ENCODE results near the gene CDK18.

The CDK18 gene

GRCh38 chr1:205572421-205572820 is 68.0 kb downstream of the CDK18 start:
- ATAC-seq = no peak

GRCh38 chr1:205575294-205575885 is 70.9 kb downstream of the CDK18 start:
- ATAC-seq = no peak

- ATAC-seq = no peak
Observed at GRCh38 chr1:205576011-205576410, 71.5 kb downstream of the CDK18 start.

GRCh38 chr1:205576805-205577761 is 72.6 kb downstream of the CDK18 start:
- ATAC-seq = no peak

- no peak for ATAC-seq
Observed at GRCh38 chr1:205577874-205578658, 73.6 kb downstream of the CDK18 start.

- no peak for ATAC-seq
Observed at GRCh38 chr1:205578780-205579571, 74.5 kb downstream of the CDK18 start.

GRCh38 chr1:205579711-205580110 is 75.2 kb downstream of the CDK18 start:
- no peak for ATAC-seq

GRCh38 chr1:205580140-205580922 is 75.9 kb downstream of the CDK18 start:
- ATAC-seq = no peak

- no peak for ATAC-seq
Observed at GRCh38 chr1:205580923-205581180, 76.4 kb downstream of the CDK18 start.

GRCh38 chr1:205581321-205581980 is 77.0 kb downstream of the CDK18 start:
- ATAC-seq = no peak

GRCh38 chr1:205582046-205582445 is 77.6 kb downstream of the CDK18 start:
- ATAC-seq = no peak
